OCI-LY7 (cell line): ENCODE results near the gene IFIH1. TPM values are rescaled to one million over a fixed set of nuclear protein-coding genes. Genes with fewer than 3 reads are reported as not detected.

ENCODE experiments used
- BruUV-seq: library from RNA; stranded (reverse); fragments of 400-500 nt; replicated peaks from 2 replicates; lab custom pipeline; 2021; lab: Mats Ljungman, UMichigan
- CTCF ChIA-PET: fragments of 300-600 bp; sonication (Branson Sonifier 250); formaldehyde crosslinking; loops from one replicate; lab custom pipeline; 2022; ENCODE audit warnings: antibody characterized with exemption; ENCODE audit not compliant: unreplicated experiment; lab: Charles Lee
- POLR2A ChIA-PET: fragments of 300-600 bp; sonication (Branson Sonifier 250); formaldehyde crosslinking; loops from one replicate; lab custom pipeline; 2022; ENCODE audit warnings: antibody characterized with exemption; lab: Charles Lee
- DNase-seq: peaks from one replicate; pipeline ENCODE4 v3.0.0-alpha.2; 2015; ENCODE audit warnings: low spot score
- H2AFZ ChIP-seq: fragments of 200-600 bp; sonication (generic), shearing (Covaris generic); 2 replicates; pipeline ENCODE4 v1.6.1; 2014; ENCODE audit warnings: mild to moderate bottlenecking, antibody characterized with exemption, low read length, moderate library complexity
- H3K27ac ChIP-seq: fragments of 200-600 bp; sonication (generic); 2 replicates; pipeline ENCODE4 v1.5.1; 2014; ENCODE audit warnings: mixed run types, low read depth, mild to moderate bottlenecking, moderate library complexity, low read length, inconsistent platforms; ENCODE audit not compliant: poor library complexity, severe bottlenecking
- H3K36me3 ChIP-seq: fragments of 200-600 bp; sonication (generic); 2 replicates; pipeline ENCODE4 v1.6.1; 2014; ENCODE audit warnings: mild to moderate bottlenecking, antibody characterized with exemption, low read length, moderate library complexity, mixed read lengths; ENCODE audit not compliant: insufficient read depth
- H3K4me1 ChIP-seq: fragments of 200-600 bp; sonication (generic); 2 replicates; pipeline ENCODE4 v1.5.1; 2014; ENCODE audit warnings: mild to moderate bottlenecking, low read length; ENCODE audit not compliant: insufficient read depth, poor library complexity, severe bottlenecking
- H3K4me2 ChIP-seq: fragments of 200-600 bp; sonication (generic); 2 replicates; pipeline ENCODE4 v1.6.1; 2014; ENCODE audit warnings: mild to moderate bottlenecking, low read length
- H3K4me3 ChIP-seq: fragments of 200-600 bp; sonication (generic); 2 replicates; pipeline ENCODE4 v1.5.1; 2014; ENCODE audit warnings: mild to moderate bottlenecking, low read depth, low read length; ENCODE audit not compliant: poor library complexity, severe bottlenecking
- H3K79me2 ChIP-seq: fragments of 200-600 bp; sonication (generic); 2 replicates; pipeline ENCODE4 v1.6.1; 2016; ENCODE audit warnings: low read depth, mild to moderate bottlenecking, low read length, moderate library complexity, mixed read lengths; ENCODE audit not compliant: insufficient read depth
- H3K9me2 ChIP-seq: fragments of 200-600 bp; sonication (generic); 2 replicates; pipeline ENCODE4 v1.6.1; 2016; ENCODE audit warnings: mild to moderate bottlenecking, low read length, mixed read lengths; ENCODE audit not compliant: insufficient read depth
- H3K9me3 ChIP-seq: fragments of 200-600 bp; sonication (generic); 2 replicates; pipeline ENCODE4 v1.6.1; 2014; ENCODE audit warnings: mild to moderate bottlenecking, mixed run types, low read length, mixed read lengths
- H4K20me1 ChIP-seq: fragments of 200-600 bp; sonication (generic); 2 replicates; pipeline ENCODE4 v1.6.1; 2014; ENCODE audit warnings: mild to moderate bottlenecking, antibody characterized with exemption, low read length, moderate library complexity, mixed read lengths; ENCODE audit not compliant: insufficient read depth
- EZH2phosphoT487 ChIP-seq: fragments of 200-600 bp; sonication (generic); IDR thresholded peaks from 2 replicates; pipeline ENCODE4 v1.6.1; 2018; ENCODE audit warnings: low read depth, borderline replicate concordance, mild to moderate bottlenecking, mixed run types, antibody characterized with exemption, low read length, moderate library complexity, mixed read lengths
- intact Hi-C: fragments of 100-400 bp; cut with micrococcal nuclease; formaldehyde crosslinking; loops from one replicate; pipeline ENCODE4 v1.10.0; 2022; ENCODE audit not compliant: unreplicated experiment
- total RNA-seq, 2 experiments: library from RNA; depleted of rRNA in 1 of 2; stranded (reverse); fragments of >200 nt in 1 of 2; shearing (Covaris generic) in 1 of 2; gene quantifications; 2 replicates each; pipeline ENCODE4 v1.2.3, GENCODE V29; 2014 to 2022
- TF ChIP-seq, protein P1 (sequence below): fragments of 200-600 bp; sonication (generic); conservative IDR thresholded peaks from 2 replicates; pipeline ENCODE4 v1.5.1; 2014; ENCODE audit warnings: mild to moderate bottlenecking, antibody characterized with exemption, low read length, moderate library complexity, mixed read lengths

IFIH1 gene
- total RNA-seq, 2 experiments from 2014 or later = 10.6 to 12.3 TPM

GRCh38 chr2:162340822-162341221 is 22.3 kb upstream of the IFIH1 start:
- CTCF ChIA-PET = no interaction called here
- Histone ChIP-seq H3K4me3 (no peak overlapping the region), H3K36me3 (no peaks in the 10 kb centered on the region), H3K4me2 (no peak overlapping the region), H4K20me1 (0 out of 2 replicates have a peak, but pooled peaks cover 4% of the 10 kb centered on the region), H3K9me2 (no peaks in the 10 kb centered on the region), H2AFZ (no peak overlapping the region), H3K9me3 (no peaks in the 10 kb centered on the region), H3K4me1 (peaks cover 17% of the 10 kb centered on the region), H3K27ac (no peak overlapping the region), H3K79me2 (peaks cover 13% of the 10 kb centered on the region; the same call in 1 of the 2 replicates)
- POLR2A ChIA-PET = interaction anchor here (0.9 to 1.3 kb wide), 2 partner anchors 12 to 21 kb away, joined by 4 to 10 read pairs; no protein-coding TSS in a partner anchor
- TF ChIP-seq EZH2phosphoT487 = no peak
- TF ChIP-seq, protein P1, sequence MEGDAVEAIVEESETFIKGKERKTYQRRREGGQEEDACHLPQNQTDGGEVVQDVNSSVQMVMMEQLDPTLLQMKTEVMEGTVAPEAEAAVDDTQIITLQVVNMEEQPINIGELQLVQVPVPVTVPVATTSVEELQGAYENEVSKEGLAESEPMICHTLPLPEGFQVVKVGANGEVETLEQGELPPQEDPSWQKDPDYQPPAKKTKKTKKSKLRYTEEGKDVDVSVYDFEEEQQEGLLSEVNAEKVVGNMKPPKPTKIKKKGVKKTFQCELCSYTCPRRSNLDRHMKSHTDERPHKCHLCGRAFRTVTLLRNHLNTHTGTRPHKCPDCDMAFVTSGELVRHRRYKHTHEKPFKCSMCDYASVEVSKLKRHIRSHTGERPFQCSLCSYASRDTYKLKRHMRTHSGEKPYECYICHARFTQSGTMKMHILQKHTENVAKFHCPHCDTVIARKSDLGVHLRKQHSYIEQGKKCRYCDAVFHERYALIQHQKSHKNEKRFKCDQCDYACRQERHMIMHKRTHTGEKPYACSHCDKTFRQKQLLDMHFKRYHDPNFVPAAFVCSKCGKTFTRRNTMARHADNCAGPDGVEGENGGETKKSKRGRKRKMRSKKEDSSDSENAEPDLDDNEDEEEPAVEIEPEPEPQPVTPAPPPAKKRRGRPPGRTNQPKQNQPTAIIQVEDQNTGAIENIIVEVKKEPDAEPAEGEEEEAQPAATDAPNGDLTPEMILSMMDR = no peak
- no peak for DNase-seq
- intact Hi-C loops = no loop called here
- no TSS peak for BruUV-seq

DNA sequence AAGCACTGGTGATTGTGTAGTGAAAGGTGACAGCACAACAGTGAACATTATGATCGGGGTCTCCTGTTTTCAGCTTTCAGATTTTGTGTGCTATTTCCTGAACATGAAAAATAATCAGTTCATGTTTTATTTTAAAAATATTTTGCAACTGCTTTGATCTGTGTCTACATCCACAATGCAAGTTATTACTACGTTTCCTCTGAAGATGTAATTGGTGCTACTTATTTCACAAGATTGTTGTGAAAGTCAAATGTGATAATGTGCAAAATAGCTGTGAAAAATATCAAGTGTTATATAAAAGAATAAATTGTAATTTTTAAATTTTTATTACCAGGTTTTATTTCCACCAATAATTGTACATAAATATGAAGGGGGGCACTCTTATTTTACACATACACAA is 19.4 kb upstream of the IFIH1 start:
- no peak overlapping the region for H3K27ac ChIP-seq
- no peak for DNase-seq
- TF ChIP-seq, protein P1 = no peak
- no peak for TF ChIP-seq EZH2phosphoT487
- ChIA-PET CTCF (no interaction called here), POLR2A (interaction anchor here (0.9 to 1.5 kb wide), 3 partner anchors 19 to 102 kb away, joined by 3 to 4 read pairs (median 4); partner anchors contain the start of gene IFIH1)
- peaks cover 2% of the 10 kb centered on the region for H3K4me1 ChIP-seq
- H3K9me3 ChIP-seq = no peaks in the 10 kb centered on the region
- no peak overlapping the region for H3K4me3 ChIP-seq
- H3K79me2 ChIP-seq = no peaks in the 10 kb centered on the region
- intact Hi-C loops = no loop called here
- H3K4me2 ChIP-seq = no peak overlapping the region
- no peaks in the 10 kb centered on the region for H4K20me1 ChIP-seq
- no peaks in the 10 kb centered on the region for H3K36me3 ChIP-seq
- BruUV-seq = no TSS peak
- no peak overlapping the region for H2AFZ ChIP-seq
- no peaks in the 10 kb centered on the region for H3K9me2 ChIP-seq

DNA sequence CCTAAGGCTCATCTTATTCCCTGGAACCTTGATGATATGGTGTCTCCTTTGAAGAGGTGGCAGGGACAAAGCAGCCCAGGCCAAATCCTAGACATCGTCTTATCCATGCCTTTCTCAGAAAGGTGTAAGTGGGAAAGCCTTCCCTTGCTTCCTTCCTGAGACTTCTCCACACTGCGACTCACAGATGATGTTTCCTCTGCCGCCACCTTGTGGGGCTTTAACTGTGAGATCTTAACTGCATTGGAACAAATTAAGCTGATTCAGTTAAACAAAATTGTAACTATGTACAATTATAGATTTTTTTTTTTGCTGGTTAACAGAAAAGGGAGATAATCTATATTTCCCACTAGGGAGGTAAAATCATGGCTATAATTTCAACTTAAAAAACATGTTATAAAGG is 15.5 kb upstream of the IFIH1 start:
- H4K20me1 ChIP-seq = no peaks in the 10 kb centered on the region
- H3K4me1 ChIP-seq = peaks cover 9% of the 10 kb centered on the region
- no peaks in the 10 kb centered on the region for H3K36me3 ChIP-seq
- POLR2A ChIA-PET = interaction anchor here (0.7 to 2.0 kb wide), 3 partner anchors 11 to 66 kb away, joined by 3 to 7 read pairs (median 6); partner anchors contain the start of gene IFIH1
- intact Hi-C loops = no loop called here
- no peak for TF ChIP-seq EZH2phosphoT487
- TF ChIP-seq, protein P1 = peak; percentile 84
- no peaks in the 10 kb centered on the region for H3K79me2 ChIP-seq
- H3K4me2 ChIP-seq = no peak overlapping the region
- no peaks in the 10 kb centered on the region for H3K9me2 ChIP-seq
- H3K4me3 ChIP-seq = no peak overlapping the region
- H3K9me3 ChIP-seq = no peaks in the 10 kb centered on the region
- BruUV-seq = no TSS peak
- H3K27ac ChIP-seq = no peak overlapping the region
- CTCF ChIA-PET = interaction anchor here (1.0 kb wide), 1 partner anchor 34 kb away, joined by 3 read pairs; no protein-coding TSS in a partner anchor
- no peak overlapping the region for H2AFZ ChIP-seq
- DNase-seq = peak; percentile 38
